Hematopoietic multipotent progenitor cell treated with erythropoietin and hydrocortisone succinate and interleukin-3 and kit ligand, for 4 days (in vitro differentiated cells): ENCODE results near the gene GBX2.
A peak's percentile ranks its signal among the peaks of the same experiment; 100 is the strongest.

Experiments used
- DNase-seq: peaks from one replicate; pipeline ENCODE4 v3.0.0-alpha.2; 2015

Gene GBX2

DNA sequence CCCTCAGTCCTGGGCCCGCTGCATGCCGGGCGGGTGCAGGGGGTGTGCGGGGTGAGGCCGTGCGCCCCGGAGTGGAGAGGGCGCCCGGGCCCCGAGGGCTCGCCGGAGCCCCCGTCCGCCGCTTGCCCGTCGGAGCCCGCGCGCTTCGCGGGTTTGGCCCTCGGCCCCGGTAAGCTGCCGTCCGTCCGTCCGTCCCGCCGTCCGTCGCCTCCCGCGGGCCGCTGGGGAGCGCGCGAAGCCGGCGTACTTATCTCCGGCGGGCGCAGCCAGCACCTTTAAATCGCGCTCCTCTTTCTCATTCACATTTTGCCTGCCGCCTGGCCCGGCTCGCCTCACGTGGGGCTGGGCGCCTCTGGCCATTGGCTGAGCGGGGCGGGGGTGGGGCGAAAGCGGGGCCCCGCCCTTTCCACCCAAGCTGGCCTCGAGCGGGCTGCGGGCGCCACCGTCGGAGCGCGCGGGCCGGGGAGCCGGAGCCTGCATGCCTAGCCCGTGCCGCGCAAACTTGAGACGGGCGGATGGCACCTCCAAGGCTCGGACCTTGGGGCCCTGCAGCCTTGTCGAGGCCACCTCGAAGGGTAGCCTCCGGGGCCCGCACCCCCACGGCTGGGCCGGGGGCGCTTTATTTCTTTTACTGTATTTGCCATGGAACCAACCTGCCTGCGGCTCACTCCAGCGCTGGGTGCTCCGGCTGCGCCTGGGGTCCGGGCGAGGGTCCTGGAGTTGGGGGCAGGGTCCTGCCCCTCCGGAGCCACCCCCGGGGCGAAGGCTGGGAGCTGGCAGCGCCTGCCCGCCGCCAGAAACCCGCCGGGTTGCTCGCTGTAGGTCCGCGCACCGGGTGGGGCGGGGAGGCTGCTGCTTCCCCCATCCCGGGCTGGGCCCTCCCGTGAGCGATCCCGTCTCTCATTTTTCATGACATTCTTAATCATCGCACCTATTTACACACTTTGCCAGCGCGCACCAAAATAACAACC lies at the start of gene GBX2:
Gene GBX2, minus strand, starts transcription at position 277 of the 971 bp plus-strand sequence. CDS start 415 bp downstream, outside the sequence.
- DNase-seq = peak; percentile 59

DNA sequence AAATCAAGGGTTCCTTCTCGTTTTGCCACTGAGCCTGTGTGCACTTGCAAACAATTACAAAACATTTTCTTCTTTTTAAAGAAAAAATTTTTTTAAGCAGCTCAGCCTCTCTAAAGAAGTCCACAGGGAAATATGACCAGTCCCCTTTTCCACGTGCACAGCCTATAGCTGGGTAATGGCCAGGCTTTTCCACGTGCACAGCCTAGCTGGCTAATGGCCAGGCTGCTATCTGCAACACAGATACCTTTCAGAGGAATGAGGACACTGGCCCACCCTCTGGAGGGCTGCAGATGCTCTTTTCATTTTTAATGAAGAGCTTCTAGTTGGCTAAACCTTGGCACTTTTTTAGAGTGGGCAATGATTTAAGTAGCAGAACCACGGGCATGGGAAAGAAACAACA lies 49.7 kb upstream of the GBX2 start:
- no peak for DNase-seq

DNA sequence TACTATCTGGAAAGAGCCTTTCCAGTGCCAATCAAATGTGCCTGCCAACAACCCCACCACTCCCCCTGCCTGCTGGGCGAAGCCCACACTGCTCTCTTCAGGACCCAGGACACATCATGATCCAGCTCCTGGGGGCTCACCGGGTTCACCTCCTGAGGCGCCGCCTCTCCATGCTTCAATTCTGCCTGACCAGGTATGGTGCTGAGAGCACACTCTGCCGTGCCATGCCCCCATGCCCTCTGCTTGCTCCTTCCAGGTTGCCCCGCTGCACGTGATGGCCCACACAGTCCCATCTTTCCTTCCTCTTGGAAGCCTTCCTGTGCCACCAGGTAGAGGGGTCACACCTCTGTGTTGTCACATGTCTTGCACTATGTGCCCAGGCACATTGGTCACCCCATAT lies 48.5 kb upstream of the GBX2 start:
- DNase-seq = no peak

DNA sequence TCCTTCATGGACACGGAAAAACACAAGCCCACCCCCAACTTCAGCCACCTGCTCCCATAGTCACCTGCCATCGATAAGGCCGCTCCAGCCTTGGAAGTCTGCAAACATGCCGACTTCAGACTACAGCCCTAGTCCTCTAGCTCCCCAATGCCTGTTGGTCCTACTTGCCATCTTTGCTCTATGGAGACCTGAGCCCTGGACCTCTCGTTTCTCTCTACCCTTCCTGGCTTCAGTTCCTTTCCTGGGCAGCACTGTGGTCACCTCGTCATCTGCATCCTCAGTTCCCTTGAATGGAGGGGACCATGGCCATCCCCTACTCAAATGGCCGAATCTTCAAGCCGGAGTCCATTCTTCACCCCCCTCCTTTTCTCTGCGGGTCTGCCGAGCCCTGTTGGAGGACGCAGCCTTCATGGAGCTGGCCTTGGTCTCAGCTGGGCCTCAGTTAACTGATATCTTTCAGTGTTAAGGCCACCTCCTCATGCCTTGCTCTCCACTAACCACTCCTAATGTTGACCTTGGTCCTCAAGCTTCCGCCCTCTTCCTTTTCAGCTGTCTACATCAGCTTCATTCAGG lies 47.7 kb upstream of the GBX2 start:
- DNase-seq = no peak

DNA sequence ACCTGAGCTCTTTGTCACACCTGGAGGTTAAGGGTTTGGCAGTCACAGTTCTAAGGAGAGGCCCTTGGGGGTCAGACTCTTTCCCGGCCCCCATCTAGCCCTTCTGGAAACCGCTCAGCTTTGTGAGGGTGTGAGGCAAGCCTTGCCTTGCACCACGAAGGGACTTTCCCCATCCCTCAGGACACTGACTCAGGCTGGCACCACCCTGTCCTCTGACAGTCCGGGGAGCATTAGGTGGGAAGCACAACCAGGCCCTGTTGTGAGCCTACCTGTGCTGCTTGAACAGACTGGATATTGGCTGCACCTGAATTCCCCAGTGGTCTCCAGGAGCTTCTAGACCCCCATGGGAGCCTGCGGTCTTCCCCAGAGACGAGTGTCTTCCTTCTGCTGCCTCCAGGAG lies 47.0 kb upstream of the GBX2 start:
- DNase-seq = no peak

DNA sequence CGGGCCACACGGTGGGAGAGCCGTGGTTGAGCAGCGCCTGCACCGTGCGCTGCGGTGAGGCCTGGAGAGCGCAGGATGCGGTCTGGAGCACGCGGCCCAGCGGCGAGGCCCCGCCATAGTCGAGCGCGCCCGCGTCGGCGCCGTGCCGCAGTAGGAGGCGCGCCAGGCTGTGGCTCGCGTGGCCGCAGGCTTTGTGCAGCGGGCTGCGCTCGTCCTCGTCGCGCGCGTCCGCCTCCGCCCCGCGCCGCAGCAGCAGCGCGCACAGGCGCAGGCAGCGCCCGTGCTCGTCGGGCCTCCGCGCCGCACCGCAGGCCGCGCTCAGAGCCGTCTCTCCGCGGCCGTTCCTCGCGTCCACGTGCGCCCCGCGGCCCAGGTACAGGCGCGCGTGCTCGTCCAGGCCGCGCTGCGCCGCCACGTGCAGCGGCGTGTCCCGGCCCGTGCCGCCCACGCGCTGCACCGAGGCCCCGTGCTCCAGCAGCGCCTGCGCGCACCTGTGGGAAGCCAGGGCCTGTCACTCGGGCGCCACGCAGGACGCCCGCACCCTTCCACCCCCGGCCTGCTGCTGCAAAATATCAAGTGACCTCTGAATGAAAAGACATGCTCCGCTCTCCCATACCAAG lies 46.3 kb upstream of the GBX2 start:
- DNase-seq = no peak

DNA sequence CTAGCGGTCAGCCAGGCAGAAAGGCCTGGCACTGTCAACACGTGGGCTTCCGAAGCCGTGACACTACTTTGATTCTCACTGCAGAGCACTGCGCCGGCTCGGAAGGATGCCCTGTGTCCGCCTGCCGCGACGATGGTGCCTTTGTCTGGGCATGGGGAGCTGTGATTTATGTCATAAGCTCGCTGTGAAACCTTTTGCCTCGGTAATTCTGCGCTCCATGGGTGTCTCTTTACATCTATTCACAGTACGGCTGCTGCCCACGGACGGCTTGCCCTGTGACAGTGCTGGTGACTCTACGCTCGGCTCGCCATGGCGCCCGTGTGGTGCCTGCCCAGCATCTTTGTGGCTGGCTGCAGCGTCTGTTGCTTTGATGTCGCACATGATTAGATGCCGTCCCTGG lies 43.1 kb upstream of the GBX2 start:
- DNase-seq = no peak

DNA sequence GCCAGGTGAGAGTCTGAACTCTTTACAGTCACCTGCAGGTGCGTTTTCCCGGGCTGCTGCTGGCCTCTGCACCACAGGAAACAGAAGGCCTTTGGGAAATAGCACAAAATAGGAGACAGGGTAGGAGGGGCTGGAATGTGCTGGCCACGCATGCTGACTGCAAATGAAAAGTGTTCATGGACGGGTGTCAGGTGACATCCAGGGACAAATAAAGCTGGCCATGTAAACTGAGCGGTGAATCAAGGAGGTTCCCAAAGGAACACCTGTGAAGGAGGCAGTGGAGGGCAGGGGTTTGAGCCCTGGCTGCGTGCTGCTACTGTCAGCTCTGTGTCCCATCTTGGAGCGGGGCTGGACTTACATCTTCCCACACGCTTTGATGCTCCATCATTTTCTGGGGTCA lies 42.4 kb upstream of the GBX2 start:
- no peak for DNase-seq

DNA sequence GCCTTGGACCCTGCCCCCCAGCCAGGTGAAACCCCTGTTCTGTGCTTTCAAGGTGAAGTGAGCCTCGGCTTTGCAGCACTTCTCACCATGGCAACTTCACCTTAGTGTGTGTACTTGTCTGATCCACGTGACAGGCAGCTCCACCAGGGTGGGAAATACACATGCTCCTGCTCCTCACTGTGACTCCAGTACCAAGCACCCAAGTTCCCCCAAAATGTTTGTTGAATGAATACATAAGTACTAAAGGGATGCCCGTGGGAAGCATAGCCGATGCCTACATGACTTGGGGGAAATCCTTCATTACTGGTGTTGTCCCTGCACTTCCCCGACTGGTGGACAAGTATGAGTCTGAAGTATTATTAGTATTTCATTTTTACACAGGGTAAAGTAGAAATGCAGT lies 41.8 kb upstream of the GBX2 start:
- no peak for DNase-seq

DNA sequence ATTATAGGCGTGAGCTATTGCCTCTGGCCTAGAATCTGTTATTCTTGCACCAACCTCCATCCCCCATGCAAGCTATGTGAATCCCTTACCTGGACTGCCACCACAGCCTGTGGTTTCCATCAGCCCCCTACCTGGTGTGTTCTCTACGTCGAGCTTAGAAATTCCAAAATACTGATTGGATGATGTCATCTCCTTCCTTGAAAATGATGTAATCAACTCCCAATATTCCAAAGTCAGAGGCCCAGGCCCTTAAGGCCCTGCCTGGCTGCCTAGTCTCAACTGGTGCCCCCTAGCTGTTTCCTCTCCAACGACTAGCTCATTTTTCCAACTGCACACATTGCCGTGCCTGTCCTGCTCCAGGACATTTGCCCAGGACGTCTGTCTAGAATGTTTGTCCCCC lies 41.3 kb upstream of the GBX2 start:
- no peak for DNase-seq

DNA sequence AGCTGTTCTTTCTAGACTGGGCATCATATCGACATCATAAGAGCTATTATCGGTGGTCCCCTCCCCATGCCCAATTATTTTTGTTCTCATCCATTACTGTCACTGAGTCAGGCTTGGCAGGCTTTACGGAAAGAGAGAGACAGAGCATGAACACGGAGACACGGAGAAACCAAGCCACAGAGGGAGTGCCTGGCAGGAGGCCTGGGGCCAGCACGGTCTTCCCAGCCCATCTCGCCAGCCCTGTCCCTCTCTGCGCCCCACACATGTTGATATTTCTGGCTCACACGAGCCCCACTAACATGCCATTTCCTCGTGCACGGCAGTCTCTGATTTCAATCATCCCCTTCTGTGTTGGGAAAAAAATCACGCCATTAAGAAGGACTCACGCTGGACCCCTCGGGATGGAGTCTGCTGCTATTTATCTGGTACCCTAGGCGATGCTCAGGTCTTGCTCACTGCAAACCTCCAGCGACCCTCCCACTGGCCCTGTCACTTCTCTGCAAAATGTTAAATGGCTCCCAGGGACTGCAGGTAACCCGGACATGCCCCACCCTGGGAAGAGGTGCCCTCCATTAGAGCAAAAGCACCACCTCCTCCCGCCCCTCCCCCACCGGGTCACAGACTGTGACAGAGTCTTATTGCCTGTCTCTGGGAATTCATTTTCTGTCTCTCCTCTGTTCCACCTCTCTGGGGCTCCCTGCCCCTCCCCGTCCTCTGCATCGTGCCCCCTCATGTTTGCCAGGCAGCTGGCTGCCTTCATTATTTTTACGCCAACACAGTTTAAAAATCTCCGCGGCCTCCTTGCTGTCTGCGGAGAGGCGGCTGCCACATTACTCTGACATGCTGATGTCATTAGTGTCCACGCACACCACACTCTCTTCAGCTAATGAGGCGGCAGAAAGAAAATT lies 40.1 kb upstream of the GBX2 start:
- no peak for DNase-seq

DNA sequence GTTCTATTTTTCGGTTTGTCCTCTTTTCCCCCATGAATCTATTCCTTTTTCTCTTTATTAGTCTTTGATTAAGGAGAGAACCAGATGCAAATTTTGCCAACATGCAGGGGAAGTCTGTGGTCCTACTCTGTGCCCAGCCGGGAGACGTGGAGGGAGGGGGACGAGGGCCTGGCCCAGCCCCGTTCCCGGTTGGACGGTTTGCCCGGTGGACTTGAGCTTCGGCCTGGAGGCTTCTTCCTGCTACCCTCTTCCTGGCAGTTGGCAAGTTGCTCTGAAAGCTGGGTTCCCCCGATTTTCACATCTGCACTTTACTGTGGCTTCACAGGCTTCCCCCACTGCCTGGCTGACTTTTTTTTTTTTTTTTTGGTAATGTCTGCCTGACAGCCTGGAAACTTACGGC lies 39.3 kb upstream of the GBX2 start:
- DNase-seq = no peak

DNA sequence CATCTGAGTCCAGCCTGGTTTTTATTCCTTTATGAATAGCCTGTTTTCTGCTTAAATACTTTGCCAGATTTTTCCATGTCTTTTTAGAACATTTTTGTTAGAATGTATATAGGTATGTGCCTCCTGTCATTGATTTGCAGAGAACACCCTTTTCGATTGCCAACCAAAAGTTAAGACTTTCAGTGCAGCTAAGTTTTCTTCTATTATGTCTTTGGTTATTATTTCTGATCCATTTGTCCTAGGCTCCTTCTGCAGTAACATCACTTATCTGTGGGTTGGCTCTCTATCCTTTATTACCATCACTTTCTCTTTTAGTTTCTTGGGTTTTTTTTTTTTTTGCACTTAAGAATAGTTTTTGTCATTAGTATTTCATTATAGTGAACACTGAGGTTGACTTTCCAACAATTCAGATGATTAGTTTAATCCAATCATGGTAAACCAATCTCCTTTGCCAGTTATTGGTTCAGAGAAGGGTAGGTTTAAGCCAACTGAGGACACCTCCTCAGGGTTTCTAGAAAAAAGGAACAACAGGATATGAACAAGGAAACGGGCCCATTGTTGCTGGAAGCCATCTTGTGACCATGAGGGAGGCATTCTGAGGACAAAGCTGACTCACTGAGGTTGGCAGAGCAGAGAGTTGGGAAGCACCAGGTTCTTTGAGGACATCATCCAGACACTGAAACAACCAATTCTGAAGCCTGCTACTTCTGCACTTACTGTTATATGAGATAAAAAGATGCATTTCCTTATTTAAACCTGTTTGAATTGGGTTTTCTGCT lies 37.9 kb upstream of the GBX2 start:
- no peak for DNase-seq

DNA sequence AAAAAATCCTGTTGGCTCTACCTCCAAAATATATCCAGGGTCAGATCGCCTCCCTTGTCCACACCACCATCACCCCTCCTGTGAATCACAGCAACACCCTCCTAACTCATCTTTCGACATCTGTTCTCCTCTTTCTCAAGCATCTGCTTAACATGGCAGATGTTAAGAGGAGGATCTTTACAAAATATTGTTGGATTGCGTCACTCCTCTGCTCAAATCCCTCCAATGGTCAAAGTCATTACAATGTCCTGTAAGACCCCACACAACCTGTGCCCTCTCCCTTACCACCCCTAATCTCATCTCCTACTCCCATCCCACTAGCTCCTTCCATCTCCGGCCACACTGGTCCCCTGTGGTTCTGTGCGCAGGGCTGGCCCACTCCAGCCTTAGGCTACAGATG lies 36.8 kb upstream of the GBX2 start:
- DNase-seq = no peak

DNA sequence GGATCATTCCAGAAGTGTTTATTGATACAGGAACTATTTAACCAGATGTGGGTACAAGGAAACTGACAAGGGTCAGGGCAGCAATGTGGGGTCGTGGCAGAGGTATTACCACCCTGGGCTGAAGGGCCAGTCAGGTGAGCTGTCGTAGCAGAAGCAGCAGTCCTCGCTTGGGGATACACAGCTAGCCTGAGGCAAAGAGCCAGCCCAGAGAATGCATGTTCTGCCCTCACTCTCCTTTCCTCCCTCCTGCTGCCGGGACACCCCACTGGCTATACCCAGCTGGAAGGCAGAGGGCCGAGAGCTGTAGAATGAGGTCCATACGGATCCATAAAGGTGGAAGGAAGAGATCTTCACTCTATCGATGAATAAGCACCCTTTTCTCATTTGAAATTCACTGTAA lies 32.2 kb upstream of the GBX2 start:
- no peak for DNase-seq

DNA sequence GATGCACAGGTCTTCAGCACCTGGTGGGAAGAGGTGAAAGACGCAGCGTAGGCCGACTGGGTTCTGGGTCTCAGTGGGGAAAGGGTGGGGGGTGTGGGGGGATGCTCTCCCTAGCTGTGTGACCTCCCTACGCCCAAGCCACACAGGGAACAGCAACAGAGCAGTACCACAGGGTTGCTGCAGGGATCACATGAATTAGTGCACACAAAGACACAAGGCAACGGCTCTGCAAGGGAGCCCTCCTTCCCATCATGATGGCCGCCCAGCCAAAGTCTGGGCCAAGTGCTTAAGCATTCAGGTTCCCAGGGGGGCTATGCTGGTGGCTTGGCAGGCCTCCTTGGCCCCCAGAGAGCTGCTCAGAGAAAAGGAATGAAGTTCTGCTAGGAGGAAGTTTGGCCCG lies 28.2 kb upstream of the GBX2 start:
- DNase-seq = no peak

DNA sequence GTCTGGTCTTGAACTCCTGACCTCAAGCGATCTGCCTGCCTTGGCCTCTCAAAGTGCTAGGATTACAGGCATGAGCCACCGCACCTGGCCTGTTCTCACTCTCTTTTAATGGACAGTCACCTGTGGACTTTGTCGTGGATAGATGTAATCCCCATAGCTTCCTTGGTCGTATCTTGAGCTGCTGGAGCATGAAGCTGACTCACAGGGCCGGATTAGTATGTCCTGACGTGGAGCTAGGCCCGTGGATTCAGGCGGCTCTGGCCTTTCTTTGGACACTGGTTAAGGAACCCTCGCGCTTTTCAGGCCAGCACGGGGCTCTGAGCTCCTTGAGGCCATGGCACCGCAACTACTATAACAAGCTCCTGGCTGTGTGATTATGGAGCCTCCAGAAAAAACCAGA lies 27.5 kb upstream of the GBX2 start:
- DNase-seq = no peak

DNA sequence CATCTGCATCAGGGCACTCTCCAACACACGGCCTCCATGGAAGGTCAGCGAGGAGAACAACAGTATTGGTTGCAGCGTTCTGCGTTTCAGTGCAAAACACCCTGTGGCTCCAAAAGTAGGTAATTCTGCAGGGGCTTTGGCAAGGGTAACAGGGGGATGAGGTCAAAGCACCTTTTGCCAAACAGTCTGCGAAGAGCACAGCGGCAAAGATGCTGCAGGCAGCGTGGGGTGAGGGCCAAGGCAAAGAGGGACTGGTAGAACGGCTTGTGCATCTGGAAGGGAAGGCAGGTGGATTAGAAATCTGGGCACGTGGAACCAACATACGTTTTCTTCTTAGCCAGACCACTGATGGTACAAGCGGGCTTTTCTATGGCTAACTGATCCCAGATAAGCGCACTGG lies 26.6 kb upstream of the GBX2 start:
- DNase-seq = no peak

DNA sequence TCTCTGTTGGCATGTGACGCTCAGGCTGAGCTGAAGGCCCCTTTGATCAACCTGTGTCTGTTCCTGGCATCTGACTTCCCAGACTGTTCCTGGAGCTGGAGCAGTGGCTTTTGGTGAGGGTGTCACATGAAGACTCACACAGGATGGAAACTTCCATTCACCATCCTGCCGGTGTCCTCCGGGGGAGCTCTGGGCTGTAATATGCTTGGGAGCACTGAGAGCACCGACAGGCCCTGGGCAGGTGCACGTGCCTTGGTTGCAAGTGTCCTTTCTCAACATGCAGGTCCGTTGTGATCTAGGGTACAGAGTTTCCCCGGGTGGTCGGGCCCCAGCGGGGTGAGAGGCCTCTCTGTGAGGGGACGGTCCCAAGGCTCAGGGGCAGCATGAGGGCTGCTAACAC lies 24.8 kb upstream of the GBX2 start:
- no peak for DNase-seq

DNA sequence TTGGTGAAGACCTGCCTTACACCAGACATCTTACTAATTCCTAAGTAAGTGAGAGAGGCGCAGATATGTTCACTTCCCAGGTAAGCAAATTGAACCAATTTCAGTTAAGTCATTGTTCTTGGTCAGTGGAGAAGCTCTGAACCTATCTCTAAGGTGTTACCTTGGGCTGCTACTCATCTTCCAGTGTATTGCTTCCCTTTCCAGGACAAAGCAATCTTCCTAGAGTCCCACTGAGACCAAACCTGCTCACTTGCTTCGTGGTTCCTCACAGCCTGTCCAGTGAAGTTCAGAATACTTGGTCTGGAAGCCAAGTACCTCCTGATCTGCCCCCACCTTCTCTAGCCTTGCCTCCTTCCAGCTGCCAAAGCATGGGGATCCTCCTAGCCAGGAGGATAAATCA lies 22.5 kb upstream of the GBX2 start:
- DNase-seq = no peak

DNA sequence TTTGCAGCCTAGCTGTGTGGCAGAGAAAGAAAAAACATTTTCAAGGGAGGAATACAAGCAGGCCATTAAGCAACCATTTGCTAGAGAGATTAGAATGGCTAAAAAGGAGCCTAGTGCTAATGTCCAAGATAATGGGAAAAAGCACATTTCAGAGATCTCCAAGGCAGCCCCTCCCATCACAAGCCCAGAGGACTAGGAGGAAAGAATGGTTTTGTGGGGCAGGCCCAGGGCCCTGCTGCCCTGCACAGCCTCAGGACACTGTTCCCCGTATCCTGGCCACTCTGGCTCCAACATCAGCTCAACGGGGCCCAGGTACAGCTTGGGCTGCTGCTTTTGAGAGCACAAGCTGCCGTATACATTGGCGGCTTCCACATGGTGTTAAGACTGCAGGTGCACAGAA lies 16.5 kb upstream of the GBX2 start:
- DNase-seq = no peak

DNA sequence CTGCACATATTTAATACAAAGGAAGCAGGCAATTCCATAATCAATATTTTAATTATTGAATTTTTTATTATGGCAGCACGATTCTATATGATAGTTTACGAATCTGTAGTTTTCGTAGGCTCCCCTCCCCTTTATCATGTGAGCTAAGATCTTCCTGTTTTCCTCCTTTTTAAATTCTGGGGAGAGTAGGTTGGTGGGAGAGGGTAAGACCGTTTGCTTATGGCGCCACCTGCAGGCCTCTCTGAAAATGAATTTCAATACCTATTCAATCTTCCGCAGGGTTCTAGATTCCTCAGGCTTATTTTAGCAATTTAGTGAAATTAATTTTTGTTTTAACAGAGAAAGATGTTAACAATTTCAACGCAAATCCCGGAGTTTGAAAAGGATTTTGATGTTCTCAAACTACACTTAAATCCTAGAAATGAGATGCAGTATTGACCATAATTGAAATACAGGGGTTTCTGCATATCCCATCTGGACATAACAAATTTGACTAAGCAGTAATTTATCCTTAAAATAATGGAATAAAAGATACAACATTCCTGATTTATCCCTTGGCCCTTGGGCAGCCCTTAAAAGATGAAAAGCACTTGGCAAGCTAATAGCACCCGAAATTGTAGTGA lies 12.8 kb upstream of the GBX2 start:
- DNase-seq = peak; percentile 74
